ENCODE results near the gene KAZN. TPM values are rescaled to one million over a fixed set of nuclear protein-coding genes. Genes with fewer than 3 reads are reported as not detected.

The KAZN gene
- total and polyA plus RNA-seq, 9 donors, result 10.1 to 56.4 (median 27.9) TPM

DNA sequence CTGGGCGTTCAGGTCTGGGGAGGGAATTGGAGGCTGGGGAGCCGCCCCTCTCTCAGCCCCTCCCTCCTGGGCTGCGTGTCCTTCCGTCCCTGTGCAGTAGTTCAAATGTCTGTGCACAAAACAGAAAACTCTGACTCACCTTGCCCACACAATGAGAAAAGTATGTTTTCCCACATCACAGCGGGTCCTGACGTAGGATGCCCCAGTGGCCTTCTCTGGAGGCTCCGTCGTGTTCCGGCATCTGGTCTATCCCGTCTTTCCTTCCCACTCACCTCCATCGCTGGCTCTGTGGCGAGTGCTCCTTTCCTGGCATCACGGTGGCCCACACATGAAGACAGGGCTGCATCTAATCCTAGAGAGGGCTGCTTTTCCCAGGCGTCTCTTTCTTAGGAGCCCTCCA is 224.0 kb downstream of the KAZN start:
- Histone ChIP-seq H3K9me3 (no peaks in the 10 kb centered on the region), H3K27ac (no peak overlapping the region), H3K4me3 (no peak overlapping the region), H3K4me1 (ENCODE audit: insufficient read depth) (peaks cover 6% of the 10 kb centered on the region), H3K27me3 (no peaks in the 10 kb centered on the region), H3K36me3 (no peaks in the 10 kb centered on the region)
- DNase-seq, result no peak
- intact Hi-C loops (cut with DNase I), result loop anchor here in 1 of 4 donors (10.0 kb wide), 1 partner anchor 222 kb away; no protein-coding TSS in a partner anchor
- no peak for TF ChIP-seq POLR2A (IDR thresholded peaks at IDR 0.05)
- TF ChIP-seq EP300 (IDR thresholded peaks at IDR 0.05), result no peak
- no peak for TF ChIP-seq CTCF (IDR thresholded peaks at IDR 0.05)
- 89 to 91% (median 90%) methylated on average over 14 of the region's 14 CpGs for WGBS, 3 donors

DNA sequence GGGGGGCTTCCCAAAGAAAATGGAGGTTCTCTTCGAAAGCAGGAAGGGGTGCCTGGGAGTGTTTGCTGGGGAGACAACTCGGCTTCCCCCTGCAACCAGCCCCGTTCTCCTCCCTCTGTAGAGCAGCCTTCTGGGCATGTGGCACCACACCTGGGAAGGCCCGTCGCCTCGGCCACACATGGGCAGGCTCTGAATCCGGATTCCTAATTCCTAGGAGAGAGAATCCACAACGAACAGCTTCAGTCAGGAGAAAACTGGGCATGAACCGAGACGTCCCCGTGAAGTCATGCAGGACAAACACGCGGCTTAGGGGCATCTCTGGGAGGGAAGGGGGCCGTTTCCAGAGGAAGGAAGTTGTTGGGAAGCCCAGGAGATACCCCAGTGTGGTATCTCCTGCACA is 224.5 kb downstream of the KAZN start:
- intact Hi-C loops (cut with DNase I), result loop anchor here in 1 of 4 donors (10.0 kb wide), 1 partner anchor 222 kb away; no protein-coding TSS in a partner anchor
- DNase-seq, result no peak
- 89 to 91% (median 90%) methylated on average over 14 of the region's 14 CpGs for WGBS, 3 donors
- Histone ChIP-seq H3K27ac (no peak overlapping the region), H3K9me3 (no peaks in the 10 kb centered on the region), H3K4me3 (no peak overlapping the region), H3K27me3 (no peaks in the 10 kb centered on the region), H3K36me3 (no peaks in the 10 kb centered on the region), H3K4me1 (ENCODE audit: insufficient read depth) (peaks cover 6% of the 10 kb centered on the region)
- TF ChIP-seq POLR2A (IDR thresholded peaks at IDR 0.05) (no peak), EP300 (IDR thresholded peaks at IDR 0.05) (no peak), CTCF (IDR thresholded peaks at IDR 0.05) (no peak)

- H3K9me3 ChIP-seq, result no peaks in the 10 kb centered on the region
- TF ChIP-seq POLR2A (IDR thresholded peaks at IDR 0.05), result no peak
- TF ChIP-seq CTCF (IDR thresholded peaks at IDR 0.05), result no peak
- TF ChIP-seq EP300 (IDR thresholded peaks at IDR 0.05), result no peak
- H3K27me3 ChIP-seq, result no peaks in the 10 kb centered on the region
- no peak for DNase-seq
- peaks cover 6% of the 10 kb centered on the region for H3K4me1 ChIP-seq (ENCODE audit: insufficient read depth)
- no peak overlapping the region for H3K4me3 ChIP-seq
- intact Hi-C loops (cut with DNase I), result loop anchor here in 1 of 4 donors (10.0 kb wide), 1 partner anchor 220 kb away; no protein-coding TSS in a partner anchor
- H3K27ac ChIP-seq, result no peak overlapping the region
- 84 to 91% (median 89%) methylated on average over 6 of the region's 6 CpGs for WGBS, 3 donors
- H3K36me3 ChIP-seq, result no peaks in the 10 kb centered on the region
Observed at GRCh38 chr1:14824314-14824915, 225.9 kb downstream of the KAZN start.

GRCh38 chr1:14825396-14825795 is 226.9 kb downstream of the KAZN start:
- H3K27ac ChIP-seq, result no peak overlapping the region
- no peak overlapping the region for H3K4me3 ChIP-seq
- H3K9me3 ChIP-seq, result no peaks in the 10 kb centered on the region
- H3K36me3 ChIP-seq, result no peaks in the 10 kb centered on the region
- peaks cover 6% of the 10 kb centered on the region for H3K4me1 ChIP-seq (ENCODE audit: insufficient read depth)
- intact Hi-C loops (cut with DNase I), result loop anchor here in 1 of 4 donors (10.0 kb wide), 1 partner anchor 219 kb away; no protein-coding TSS in a partner anchor
- TF ChIP-seq POLR2A (IDR thresholded peaks at IDR 0.05), result no peak
- no peak for TF ChIP-seq CTCF (IDR thresholded peaks at IDR 0.05)
- TF ChIP-seq EP300 (IDR thresholded peaks at IDR 0.05), result no peak
- WGBS, 3 donors, result 82 to 90% (median 90%) methylated on average over 7 of the region's 7 CpGs
- H3K27me3 ChIP-seq, result no peaks in the 10 kb centered on the region
- no peak for DNase-seq
